Neural cell (in vitro differentiated cells): ENCODE data around the gene MVD. TPM values are rescaled to one million over a fixed set of nuclear protein-coding genes. Genes with fewer than 3 reads are reported as not detected.

Experiments used
- H2AFZ ChIP-seq: fragments of 200-600, 300-800 bp; sonication (generic), shearing (Covaris generic); 2 replicates; pipeline ENCODE4 v1.6.0; 2014; ENCODE audit warnings: low read depth, mild to moderate bottlenecking, antibody characterized with exemption, low read length, moderate library complexity
- H3F3A ChIP-seq: fragments of 200-600 bp; shearing (Covaris generic); 2 replicates; pipeline ENCODE4 v1.6.1; 2016; ENCODE audit warnings: mild to moderate bottlenecking, moderate library complexity, mixed read lengths, antibody characterized with exemption, low read length; ENCODE audit not compliant: insufficient read depth, poor library complexity, severe bottlenecking
- H3K27ac ChIP-seq: fragments of 200-600, 300-800 bp; sonication (generic), shearing (Covaris generic); 2 replicates; pipeline ENCODE4 v1.5.1; 2014; ENCODE audit warnings: mild to moderate bottlenecking, low read length, moderate library complexity
- H3K27me3 ChIP-seq: fragments of 300-800, 200-600 bp; sonication (generic), shearing (Covaris generic); 2 replicates; pipeline ENCODE4 v1.6.0; 2014; ENCODE audit warnings: mild to moderate bottlenecking, low read depth, low read length, moderate library complexity; ENCODE audit not compliant: insufficient read depth
- H3K36me3 ChIP-seq: fragments of 300-800, 200-600 bp; sonication (generic), shearing (Covaris generic); 2 replicates; pipeline ENCODE4 v1.5.1; 2014; ENCODE audit warnings: mild to moderate bottlenecking, antibody characterized with exemption, low read length, moderate library complexity; ENCODE audit not compliant: insufficient read depth
- H3K4me2 ChIP-seq: fragments of 300-800, 200-600 bp; sonication (generic), shearing (Covaris generic); 2 replicates; pipeline ENCODE4 v1.6.0; 2014; ENCODE audit warnings: mild to moderate bottlenecking, low read length
- H3K4me3 ChIP-seq: fragments of 300-800, 200-600 bp; sonication (generic), shearing (Covaris generic); 2 replicates; pipeline ENCODE4 v1.5.1; 2014; ENCODE audit warnings: mild to moderate bottlenecking, low read length, moderate library complexity
- H3K79me2 ChIP-seq: fragments of 200-600 bp; shearing (Covaris generic); replicated peaks from 2 replicates; pipeline ENCODE4 v1.6.0; 2014; ENCODE audit warnings: mild to moderate bottlenecking, low read length, moderate library complexity; ENCODE audit not compliant: insufficient read depth
- H3K9ac ChIP-seq: fragments of 300-800, 200-600 bp; sonication (generic), shearing (Covaris generic); 2 replicates; pipeline ENCODE4 v1.6.1; 2016; ENCODE audit warnings: mild to moderate bottlenecking, low read length, mixed read lengths
- H3K9me2 ChIP-seq: fragments of 200-600 bp; shearing (Covaris generic); 2 replicates; pipeline ENCODE4 v1.6.1; 2016; ENCODE audit warnings: mild to moderate bottlenecking, low read length, mixed read lengths; ENCODE audit not compliant: insufficient read depth
- H3K9me3 ChIP-seq: fragments of 200-600, 300-800 bp; sonication (generic), shearing (Covaris generic); 2 replicates; pipeline ENCODE4 v1.6.1; 2016; ENCODE audit warnings: mild to moderate bottlenecking, mixed run types, low read length, moderate library complexity, mixed read lengths
- H4K20me1 ChIP-seq: fragments of 200-600 bp; shearing (Covaris generic); 2 replicates; pipeline ENCODE4 v1.6.1; 2016; ENCODE audit warnings: mild to moderate bottlenecking, mixed run types; ENCODE audit not compliant: insufficient read depth
- EP300 ChIP-seq: fragments of 450-650 bp; conservative IDR thresholded peaks from 2 replicates; pipeline ENCODE4 v1.6.1; 2014; ENCODE audit warnings: antibody characterized with exemption, mild to moderate bottlenecking, moderate library complexity; ENCODE audit not compliant: poor library complexity, severe bottlenecking
- EZH2 ChIP-seq: fragments of 200-600, 300-800 bp; shearing (Covaris generic), sonication (generic); IDR thresholded peaks from 2 replicates; pipeline ENCODE4 v1.6.1; 2014; ENCODE audit warnings: antibody characterized with exemption, low read length, borderline replicate concordance, mild to moderate bottlenecking; ENCODE audit not compliant: insufficient read depth, poor library complexity, severe bottlenecking
- MXI1 ChIP-seq: fragments of 450-650 bp; conservative IDR thresholded peaks from 2 replicates; pipeline ENCODE4 v1.6.1; 2014; ENCODE audit warnings: antibody characterized with exemption, mild to moderate bottlenecking; ENCODE audit not compliant: poor library complexity, severe bottlenecking
- POLR2AphosphoS5 ChIP-seq: IDR thresholded peaks from 2 replicates; pipeline ENCODE4 v1.6.1; 2012
- RAD21 ChIP-seq: fragments of 450-650 bp; conservative IDR thresholded peaks from 2 replicates; pipeline ENCODE4 v1.6.1; 2014; ENCODE audit warnings: antibody characterized with exemption, mild to moderate bottlenecking, moderate library complexity
- SMC3 ChIP-seq: fragments of 450-650 bp; conservative IDR thresholded peaks from 2 replicates; pipeline ENCODE4 v1.6.1; 2014; ENCODE audit warnings: antibody characterized with exemption, mild to moderate bottlenecking, moderate library complexity; ENCODE audit not compliant: poor library complexity
- TAF1 ChIP-seq: IDR thresholded peaks from 2 replicates; pipeline ENCODE4 v1.6.1; 2012; ENCODE audit warnings: low read depth
- polyA plus RNA-seq: library from polyadenylated mRNA; depleted of rRNA; stranded (reverse); fragments of >200 nt; gene quantifications from 2 replicates; pipeline ENCODE4 v1.2.3, GENCODE V29; 2014
- TF ChIP-seq, protein P1 (sequence below): IDR thresholded peaks from 2 replicates; pipeline ENCODE4 v1.6.1; 2012; ENCODE audit warnings: borderline replicate concordance
- TF ChIP-seq, protein P2 (sequence below): fragments of 450-650 bp; IDR thresholded peaks from 2 replicates; pipeline ENCODE4 v1.5.1; 2014; ENCODE audit warnings: antibody characterized with exemption, mild to moderate bottlenecking, moderate library complexity; ENCODE audit not compliant: poor library complexity, severe bottlenecking

MVD gene
- polyA plus RNA-seq, 1 donor from 2014 or later: 232 TPM

DNA sequence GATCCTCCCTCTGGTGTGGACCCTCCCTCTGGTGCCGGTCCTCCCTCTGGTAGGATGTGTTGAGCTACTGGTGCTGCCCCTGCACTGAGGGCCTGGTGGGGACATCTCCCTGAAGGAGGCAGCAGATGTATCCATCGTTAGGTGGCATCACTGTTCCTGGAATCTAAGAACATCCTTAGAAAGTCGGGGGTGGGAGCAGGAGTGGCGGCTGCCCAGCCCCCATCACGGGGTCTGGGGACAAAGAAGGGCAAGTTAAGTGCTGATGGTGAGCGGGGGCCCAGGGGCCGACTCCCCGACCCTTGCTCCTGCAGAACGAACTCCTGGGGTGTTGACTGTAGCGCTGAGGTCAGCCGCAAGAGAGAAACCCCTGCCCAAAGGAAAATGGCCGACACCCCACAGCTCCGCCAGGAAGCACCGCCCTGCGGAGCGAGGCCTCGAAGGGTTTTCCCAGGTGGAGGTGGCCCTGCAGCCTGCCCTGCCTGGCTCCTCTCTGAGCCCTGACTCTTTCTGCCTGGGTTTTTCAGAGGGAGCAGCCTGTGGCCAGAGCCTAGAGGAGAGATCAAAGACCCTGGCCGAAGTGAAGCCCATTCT is 49.0 kb upstream of the MVD start:
- Histone ChIP-seq H3K36me3 (no peaks in the 10 kb centered on the region), H4K20me1 (no peaks in the 10 kb centered on the region), H3K27me3 (no peaks in the 10 kb centered on the region), H3K9ac (no peak overlapping the region), H3F3A (no peaks in the 10 kb centered on the region), H3K9me3 (no peaks in the 10 kb centered on the region), H3K4me3 (no peak overlapping the region), H3K9me2 (no peaks in the 10 kb centered on the region), H2AFZ (no peak overlapping the region), H3K79me2 (peaks cover 6% of the 10 kb centered on the region), H3K4me2 (no peak overlapping the region), H3K27ac (no peak overlapping the region)
- TF ChIP-seq POLR2AphosphoS5: no peak
- TF ChIP-seq MXI1: no peak
- no peak for TF ChIP-seq RAD21
- TF ChIP-seq SMC3: no peak
- no peak for TF ChIP-seq EP300
- TF ChIP-seq TAF1: no peak
- TF ChIP-seq, protein P1, sequence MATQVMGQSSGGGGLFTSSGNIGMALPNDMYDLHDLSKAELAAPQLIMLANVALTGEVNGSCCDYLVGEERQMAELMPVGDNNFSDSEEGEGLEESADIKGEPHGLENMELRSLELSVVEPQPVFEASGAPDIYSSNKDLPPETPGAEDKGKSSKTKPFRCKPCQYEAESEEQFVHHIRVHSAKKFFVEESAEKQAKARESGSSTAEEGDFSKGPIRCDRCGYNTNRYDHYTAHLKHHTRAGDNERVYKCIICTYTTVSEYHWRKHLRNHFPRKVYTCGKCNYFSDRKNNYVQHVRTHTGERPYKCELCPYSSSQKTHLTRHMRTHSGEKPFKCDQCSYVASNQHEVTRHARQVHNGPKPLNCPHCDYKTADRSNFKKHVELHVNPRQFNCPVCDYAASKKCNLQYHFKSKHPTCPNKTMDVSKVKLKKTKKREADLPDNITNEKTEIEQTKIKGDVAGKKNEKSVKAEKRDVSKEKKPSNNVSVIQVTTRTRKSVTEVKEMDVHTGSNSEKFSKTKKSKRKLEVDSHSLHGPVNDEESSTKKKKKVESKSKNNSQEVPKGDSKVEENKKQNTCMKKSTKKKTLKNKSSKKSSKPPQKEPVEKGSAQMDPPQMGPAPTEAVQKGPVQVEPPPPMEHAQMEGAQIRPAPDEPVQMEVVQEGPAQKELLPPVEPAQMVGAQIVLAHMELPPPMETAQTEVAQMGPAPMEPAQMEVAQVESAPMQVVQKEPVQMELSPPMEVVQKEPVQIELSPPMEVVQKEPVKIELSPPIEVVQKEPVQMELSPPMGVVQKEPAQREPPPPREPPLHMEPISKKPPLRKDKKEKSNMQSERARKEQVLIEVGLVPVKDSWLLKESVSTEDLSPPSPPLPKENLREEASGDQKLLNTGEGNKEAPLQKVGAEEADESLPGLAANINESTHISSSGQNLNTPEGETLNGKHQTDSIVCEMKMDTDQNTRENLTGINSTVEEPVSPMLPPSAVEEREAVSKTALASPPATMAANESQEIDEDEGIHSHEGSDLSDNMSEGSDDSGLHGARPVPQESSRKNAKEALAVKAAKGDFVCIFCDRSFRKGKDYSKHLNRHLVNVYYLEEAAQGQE: no peak
- TF ChIP-seq, protein P2, sequence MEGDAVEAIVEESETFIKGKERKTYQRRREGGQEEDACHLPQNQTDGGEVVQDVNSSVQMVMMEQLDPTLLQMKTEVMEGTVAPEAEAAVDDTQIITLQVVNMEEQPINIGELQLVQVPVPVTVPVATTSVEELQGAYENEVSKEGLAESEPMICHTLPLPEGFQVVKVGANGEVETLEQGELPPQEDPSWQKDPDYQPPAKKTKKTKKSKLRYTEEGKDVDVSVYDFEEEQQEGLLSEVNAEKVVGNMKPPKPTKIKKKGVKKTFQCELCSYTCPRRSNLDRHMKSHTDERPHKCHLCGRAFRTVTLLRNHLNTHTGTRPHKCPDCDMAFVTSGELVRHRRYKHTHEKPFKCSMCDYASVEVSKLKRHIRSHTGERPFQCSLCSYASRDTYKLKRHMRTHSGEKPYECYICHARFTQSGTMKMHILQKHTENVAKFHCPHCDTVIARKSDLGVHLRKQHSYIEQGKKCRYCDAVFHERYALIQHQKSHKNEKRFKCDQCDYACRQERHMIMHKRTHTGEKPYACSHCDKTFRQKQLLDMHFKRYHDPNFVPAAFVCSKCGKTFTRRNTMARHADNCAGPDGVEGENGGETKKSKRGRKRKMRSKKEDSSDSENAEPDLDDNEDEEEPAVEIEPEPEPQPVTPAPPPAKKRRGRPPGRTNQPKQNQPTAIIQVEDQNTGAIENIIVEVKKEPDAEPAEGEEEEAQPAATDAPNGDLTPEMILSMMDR: no peak
- no peak for TF ChIP-seq EZH2

DNA sequence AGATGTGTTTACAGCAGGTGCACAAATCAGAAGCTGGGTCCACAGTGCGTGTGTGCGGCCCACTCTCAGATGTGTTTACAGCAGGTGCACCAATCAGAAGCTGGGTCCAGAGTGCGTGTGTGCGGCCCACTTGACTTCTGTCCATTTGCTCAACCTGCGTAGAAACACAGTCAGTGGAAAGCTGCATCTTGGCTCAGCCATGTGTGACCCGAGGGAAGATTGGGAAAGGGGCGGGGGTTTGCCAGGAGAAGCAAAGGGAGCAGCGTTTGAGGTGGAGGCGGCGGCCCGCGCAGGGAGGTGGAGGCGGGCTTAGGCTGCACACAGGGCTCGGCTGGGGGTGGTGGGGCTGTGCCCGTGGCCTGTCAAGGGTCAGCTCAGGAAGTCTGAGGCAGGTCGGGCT is 47.7 kb upstream of the MVD start:
- no peaks in the 10 kb centered on the region for H3K9me2 ChIP-seq
- no peaks in the 10 kb centered on the region for H3K36me3 ChIP-seq
- no peak overlapping the region for H2AFZ ChIP-seq
- H3F3A ChIP-seq: no peaks in the 10 kb centered on the region
- no peak overlapping the region for H3K27ac ChIP-seq
- H3K4me3 ChIP-seq: no peak overlapping the region
- TF ChIP-seq RAD21: no peak
- no peaks in the 10 kb centered on the region for H4K20me1 ChIP-seq
- no peaks in the 10 kb centered on the region for H3K9me3 ChIP-seq
- no peak overlapping the region for H3K9ac ChIP-seq
- H3K27me3 ChIP-seq: no peaks in the 10 kb centered on the region
- H3K79me2 ChIP-seq: peaks cover 7% of the 10 kb centered on the region
- H3K4me2 ChIP-seq: no peak overlapping the region
